BJ (cell line): ENCODE data around the gene GAB1. TPM values are rescaled to one million over a fixed set of nuclear protein-coding genes. Genes with fewer than 3 reads are reported as not detected.

ENCODE experiments used
- CTCF ChIA-PET: fragments of 350-600 bp; formaldehyde crosslinking; extraction: SDS; loops from one replicate; lab custom pipeline; 2021; ENCODE audit warnings: antibody characterized with exemption, inconsistent platforms; lab: Yijun Ruan, JAX
- POLR2A ChIA-PET: fragments of 300-600 bp; sonication (Branson Sonifier 250); formaldehyde crosslinking; extraction: SDS; loops from one replicate; lab custom pipeline; 2021; ENCODE audit warnings: antibody characterized with exemption; lab: Charles Lee
- DNase-seq: peaks from one replicate; pipeline ENCODE4 v3.0.0-alpha.2; 2011; ENCODE audit warnings: low read depth
- H3K27me3 ChIP-seq: 2 replicates; pipeline ENCODE4 v1.6.0; 2011; ENCODE audit warnings: low read length; ENCODE audit not compliant: control insufficient read depth, insufficient read depth
- H3K36me3 ChIP-seq: 2 replicates; pipeline ENCODE4 v1.5.1; 2011; ENCODE audit warnings: low read length; ENCODE audit not compliant: control insufficient read depth, insufficient read depth
- H3K4me3 ChIP-seq: 2 replicates; pipeline ENCODE4 v1.5.1; 2011; ENCODE audit warnings: low read depth, mild to moderate bottlenecking, control low read depth, low read length
- CTCF ChIP-seq: IDR thresholded peaks from 2 replicates; pipeline ENCODE4 v1.5.1; 2011; ENCODE audit warnings: low read depth, mild to moderate bottlenecking, control low read depth, inconsistent platforms, low read length, moderate library complexity; ENCODE audit not compliant: insufficient read depth
- polyA plus RNA-seq: library from polyadenylated mRNA; depleted of rRNA; stranded (reverse); fragments of >200 nt; gene quantifications from 2 replicates; pipeline ENCODE4 v1.2.3, GENCODE V29; 2011

Gene GAB1
- polyA plus RNA-seq, 1 experiment = 10.7 TPM

- ChIA-PET CTCF (interaction anchor here (0.8 to 1.8 kb wide), 2 partner anchors 9 to 63 kb away, joined by 3 to 4 read pairs; no protein-coding TSS in a partner anchor), POLR2A (no interaction called here)
- DNase-seq = no peak
- no peak for TF ChIP-seq CTCF
- H3K4me3 ChIP-seq = no peak overlapping the region
- H3K36me3 ChIP-seq = no peaks in the 10 kb centered on the region; the same call in 1 of the 2 replicates
- H3K27me3 ChIP-seq = no peaks in the 10 kb centered on the region
Observed at GRCh38 chr4:143391261-143391660, 54.6 kb downstream of the GAB1 start.

- ChIA-PET POLR2A (no interaction called here), CTCF (interaction anchor here (0.8 to 1.8 kb wide), 2 partner anchors 8 to 63 kb away, joined by 3 to 4 read pairs; no protein-coding TSS in a partner anchor)
- Histone ChIP-seq H3K36me3 (no peaks in the 10 kb centered on the region; the same call in 1 of the 2 replicates), H3K27me3 (no peaks in the 10 kb centered on the region), H3K4me3 (no peak overlapping the region)
- DNase-seq = peak; percentile 66
- TF ChIP-seq CTCF = no peak
Observed at GRCh38 chr4:143391895-143392294, 55.2 kb downstream of the GAB1 start.

GRCh38 chr4:143393195-143393594 lies 56.5 kb downstream of the GAB1 start:
- DNase-seq = no peak
- Histone ChIP-seq H3K36me3 (no peaks in the 10 kb centered on the region; the same call in 1 of the 2 replicates), H3K4me3 (no peak overlapping the region), H3K27me3 (no peaks in the 10 kb centered on the region)
- ChIA-PET CTCF (no interaction called here), POLR2A (no interaction called here)
- TF ChIP-seq CTCF = no peak

GRCh38 chr4:143394739-143395453 lies 58.2 kb downstream of the GAB1 start:
- CTCF ChIA-PET = no interaction called here
- TF ChIP-seq CTCF = no peak
- H3K27me3 ChIP-seq = no peaks in the 10 kb centered on the region
- no peaks in the 10 kb centered on the region for H3K36me3 ChIP-seq
- no peak overlapping the region for H3K4me3 ChIP-seq
- POLR2A ChIA-PET = no interaction called here
- DNase-seq = no peak

- Histone ChIP-seq H3K27me3 (no peaks in the 10 kb centered on the region), H3K36me3 (no peaks in the 10 kb centered on the region), H3K4me3 (no peak overlapping the region)
- ChIA-PET POLR2A (no interaction called here), CTCF (interaction anchor here (0.6 to 2.5 kb wide), 4 partner anchors 10 to 15 kb away, joined by 3 to 12 read pairs (median 5); no protein-coding TSS in a partner anchor)
- peak; percentile 18; the same call in 1 of the 2 replicates for TF ChIP-seq CTCF
- DNase-seq = no peak
Observed at GRCh38 chr4:143396695-143397094, 60.0 kb downstream of the GAB1 start.
